Measurements from ENCODE around the gene VPS9D1.
A peak's percentile ranks its signal among the peaks of the same experiment; 100 is the strongest.

DNA sequence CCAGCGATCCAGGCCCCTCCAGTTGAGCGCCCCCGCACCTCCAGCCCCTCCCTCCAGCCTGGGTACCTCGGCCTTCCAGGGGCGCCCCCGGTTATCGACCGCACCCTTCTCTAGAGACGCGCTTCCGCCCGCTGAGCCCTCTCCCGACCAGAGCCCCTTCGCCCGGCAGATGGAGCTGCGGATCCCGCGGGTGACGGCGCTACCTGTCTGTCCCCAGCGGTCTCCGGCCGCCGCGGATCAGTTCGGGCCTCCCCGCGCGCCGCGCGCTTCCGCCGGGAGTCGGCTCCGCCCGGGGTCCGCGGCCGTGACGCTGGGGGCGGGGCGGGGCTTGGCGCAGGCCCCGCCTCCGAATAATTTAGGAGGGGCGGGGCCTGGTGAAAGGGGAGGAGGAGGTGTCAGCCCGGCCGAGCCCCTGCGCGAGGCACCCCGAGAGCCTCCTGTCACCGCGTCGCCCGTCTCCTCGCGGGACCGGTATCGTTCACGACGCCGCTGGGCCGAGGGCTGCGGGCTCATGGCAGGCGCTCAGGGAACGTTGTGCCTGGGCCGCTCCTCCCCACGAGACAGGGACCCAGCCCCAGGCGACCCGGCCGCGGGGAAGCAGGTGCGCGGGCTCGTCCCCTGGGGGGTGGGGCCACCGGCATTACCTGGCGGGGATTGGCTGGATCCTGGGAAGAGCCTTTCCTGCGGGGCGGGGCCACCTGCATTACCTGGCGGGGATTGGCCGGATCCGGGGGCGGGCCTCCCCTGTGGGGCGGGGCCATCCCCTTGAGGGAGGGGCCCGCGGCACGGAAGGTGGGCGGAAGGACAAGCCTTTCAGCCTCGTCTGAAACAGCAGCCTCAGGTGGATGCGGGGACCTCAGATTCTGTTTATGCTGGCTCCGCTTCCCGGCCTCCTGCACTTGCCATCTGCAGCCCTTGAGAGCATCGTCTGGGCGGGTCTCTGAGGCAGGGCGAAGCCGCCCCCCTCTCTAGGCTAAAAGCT is 19.0 kb downstream of the VPS9D1 start, which contains the start of gene SPATA2L:
- TF ChIP-seq, protein P1, sequence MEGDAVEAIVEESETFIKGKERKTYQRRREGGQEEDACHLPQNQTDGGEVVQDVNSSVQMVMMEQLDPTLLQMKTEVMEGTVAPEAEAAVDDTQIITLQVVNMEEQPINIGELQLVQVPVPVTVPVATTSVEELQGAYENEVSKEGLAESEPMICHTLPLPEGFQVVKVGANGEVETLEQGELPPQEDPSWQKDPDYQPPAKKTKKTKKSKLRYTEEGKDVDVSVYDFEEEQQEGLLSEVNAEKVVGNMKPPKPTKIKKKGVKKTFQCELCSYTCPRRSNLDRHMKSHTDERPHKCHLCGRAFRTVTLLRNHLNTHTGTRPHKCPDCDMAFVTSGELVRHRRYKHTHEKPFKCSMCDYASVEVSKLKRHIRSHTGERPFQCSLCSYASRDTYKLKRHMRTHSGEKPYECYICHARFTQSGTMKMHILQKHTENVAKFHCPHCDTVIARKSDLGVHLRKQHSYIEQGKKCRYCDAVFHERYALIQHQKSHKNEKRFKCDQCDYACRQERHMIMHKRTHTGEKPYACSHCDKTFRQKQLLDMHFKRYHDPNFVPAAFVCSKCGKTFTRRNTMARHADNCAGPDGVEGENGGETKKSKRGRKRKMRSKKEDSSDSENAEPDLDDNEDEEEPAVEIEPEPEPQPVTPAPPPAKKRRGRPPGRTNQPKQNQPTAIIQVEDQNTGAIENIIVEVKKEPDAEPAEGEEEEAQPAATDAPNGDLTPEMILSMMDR (IDR thresholded peaks at IDR 0.05) = peak in 1 of 3 donors; percentile 15
- no peak for TF ChIP-seq EP300 (IDR thresholded peaks at IDR 0.05)

Data from ovary (tissue), 3 donors.